Hepatocyte (in vitro differentiated cells): ENCODE data around the gene SELENOM. TPM values are rescaled to one million over a fixed set of nuclear protein-coding genes. Genes with fewer than 3 reads are reported as not detected.

Source experiments
- DNase-seq: peaks from one replicate; pipeline ENCODE4 v3.0.0-alpha.2; 2016; ENCODE audit warnings: low spot score
- H2AFZ ChIP-seq: fragments of 200-600 bp; sonication (generic); 2 replicates; pipeline ENCODE4 v1.6.0; 2016; ENCODE audit warnings: antibody characterized with exemption, mild to moderate bottlenecking
- H3K27ac ChIP-seq: fragments of 200-600 bp; sonication (generic); 2 replicates; pipeline ENCODE4 v1.5.1; 2016; ENCODE audit warnings: mild to moderate bottlenecking
- H3K27me3 ChIP-seq: fragments of 200-600 bp; sonication (generic); 2 replicates; pipeline ENCODE4 v1.6.1; 2016
- H3K36me3 ChIP-seq: fragments of 200-600 bp; sonication (generic); replicated peaks from 2 replicates; pipeline ENCODE4 v1.5.1; 2016; ENCODE audit warnings: low read depth; ENCODE audit not compliant: insufficient read depth
- H3K4me1 ChIP-seq: fragments of 200-600 bp; sonication (generic); 2 replicates; pipeline ENCODE4 v1.5.1; 2016; ENCODE audit warnings: mild to moderate bottlenecking, moderate library complexity; ENCODE audit not compliant: insufficient read depth
- H3K4me2 ChIP-seq: fragments of 200-600 bp; sonication (generic); 2 replicates; pipeline ENCODE4 v1.6.0; 2016
- H3K4me3 ChIP-seq: fragments of 200-600 bp; sonication (generic); 2 replicates; pipeline ENCODE4 v1.5.1; 2016; ENCODE audit warnings: mild to moderate bottlenecking
- H3K79me2 ChIP-seq: fragments of 200-600 bp; sonication (generic); 2 replicates; pipeline ENCODE4 v1.6.0; 2017; ENCODE audit warnings: mild to moderate bottlenecking
- H3K9me2 ChIP-seq: fragments of 200-600 bp; sonication (generic); replicated peaks from 2 replicates; pipeline ENCODE4 v1.6.0; 2017; ENCODE audit warnings: mild to moderate bottlenecking; ENCODE audit not compliant: insufficient read depth
- H3K9me3 ChIP-seq: fragments of 200-600 bp; sonication (generic); 2 replicates; pipeline ENCODE4 v1.5.1; 2016; ENCODE audit warnings: low read depth, mild to moderate bottlenecking
- H4K20me1 ChIP-seq: fragments of 200-600 bp; sonication (generic); 2 replicates; pipeline ENCODE4 v1.6.0; 2016; ENCODE audit warnings: mild to moderate bottlenecking; ENCODE audit not compliant: insufficient read depth, poor library complexity, severe bottlenecking
- CTCF ChIP-seq: fragments of 200-600 bp; sonication (generic); IDR thresholded peaks from 2 replicates; pipeline ENCODE4 v1.5.1; 2016; ENCODE audit warnings: antibody characterized with exemption, mild to moderate bottlenecking; ENCODE audit not compliant: poor library complexity
- EZH2 ChIP-seq: fragments of 200-600 bp; sonication (generic); IDR thresholded peaks from 2 replicates; pipeline ENCODE4 v1.6.1; 2016; ENCODE audit warnings: antibody characterized with exemption, mild to moderate bottlenecking, borderline replicate concordance
- EZH2phosphoT487 ChIP-seq: fragments of 200-600 bp; sonication (generic); IDR thresholded peaks from one replicate; pipeline ENCODE4 v1.6.1; 2018; ENCODE audit warnings: antibody characterized with exemption, mild to moderate bottlenecking, low read depth, moderate library complexity; ENCODE audit not compliant: unreplicated experiment, severe bottlenecking
- WGBS: methylation state at CpG from one replicate; pipeline ENCODE4 v1.1.6; 2016; ENCODE audit warnings: low lambda C conversion rate; ENCODE audit errors: missing lambda C conversion rate; 5-methylcytosine and 5-hydroxymethylcytosine counted together
- polyA plus RNA-seq: library from polyadenylated mRNA; unstranded; fragments of >200 nt; fragmentation: Nextera tagmentation; extraction: Ambion mirVana; gene quantifications from 2 replicates; pipeline ENCODE4 v1.2.1, GENCODE V29; 2016
- total RNA-seq: library from RNA; depleted of rRNA; stranded (reverse); fragments of >200 nt; gene quantifications from 2 replicates; pipeline ENCODE4 v1.2.3, GENCODE V29; 2014

SELENOM gene
- total and polyA plus RNA-seq, 2 experiments from 2014 or later: 130 to 240 TPM

- H3K4me1 ChIP-seq: peaks cover 13% of the 10 kb centered on the region
- TF ChIP-seq EZH2 (no peak), EZH2phosphoT487 (no peak), CTCF (no peak)
- peak overlapping the region; percentile 88 for H3K27ac ChIP-seq
- no peaks in the 10 kb centered on the region for H3K36me3 ChIP-seq
- 97% methylated on average over 16 of the region's 18 CpGs for whole genome bisulfite sequencing
- H3K9me2 ChIP-seq: no peaks in the 10 kb centered on the region
- no peak overlapping the region for H3K4me3 ChIP-seq
- no peak overlapping the region for H3K4me2 ChIP-seq
- H3K79me2 ChIP-seq: no peaks in the 10 kb centered on the region
- H2AFZ ChIP-seq: no peak overlapping the region
- no peaks in the 10 kb centered on the region for H3K27me3 ChIP-seq
- H3K9me3 ChIP-seq: no peaks in the 10 kb centered on the region
- H4K20me1 ChIP-seq: no peaks in the 10 kb centered on the region
- DNase-seq: no peak
Observed at GRCh38 chr22:31100762-31101525, 6.4 kb downstream of the SELENOM start.

GRCh38 chr22:31099841-31100761 lies 7.3 kb downstream of the SELENOM start:
- no peak overlapping the region for H3K4me2 ChIP-seq
- TF ChIP-seq EZH2phosphoT487: no peak
- TF ChIP-seq EZH2: no peak
- TF ChIP-seq CTCF: no peak
- H3K9me3 ChIP-seq: no peaks in the 10 kb centered on the region
- H3K27ac ChIP-seq: peak overlapping the region; percentile 66
- peaks cover 13% of the 10 kb centered on the region for H3K4me1 ChIP-seq
- H3K27me3 ChIP-seq: no peaks in the 10 kb centered on the region
- no peaks in the 10 kb centered on the region for H3K36me3 ChIP-seq
- no peaks in the 10 kb centered on the region for H4K20me1 ChIP-seq
- H3K79me2 ChIP-seq: no peaks in the 10 kb centered on the region
- H3K9me2 ChIP-seq: no peaks in the 10 kb centered on the region
- H3K4me3 ChIP-seq: no peak overlapping the region
- H2AFZ ChIP-seq: no peak overlapping the region
- no peak for DNase-seq
- 97% methylated on average over 29 of the region's 34 CpGs for WGBS

GRCh38 chr22:31099386-31099785 lies 8.0 kb downstream of the SELENOM start:
- peak overlapping the region; percentile 66 for H3K27ac ChIP-seq
- H3K79me2 ChIP-seq: no peaks in the 10 kb centered on the region
- H3K4me3 ChIP-seq: no peak overlapping the region
- no peaks in the 10 kb centered on the region for H3K27me3 ChIP-seq
- TF ChIP-seq CTCF (no peak), EZH2phosphoT487 (no peak), EZH2 (no peak)
- peak; percentile 13 for DNase-seq
- H3K4me1 ChIP-seq: peaks cover 13% of the 10 kb centered on the region
- no peak overlapping the region for H3K4me2 ChIP-seq
- no peaks in the 10 kb centered on the region for H3K9me3 ChIP-seq
- no peak overlapping the region for H2AFZ ChIP-seq
- 90% methylated on average over 6 of the region's 6 CpGs for WGBS
- H3K36me3 ChIP-seq: no peaks in the 10 kb centered on the region
- no peaks in the 10 kb centered on the region for H4K20me1 ChIP-seq
- H3K9me2 ChIP-seq: no peaks in the 10 kb centered on the region
